Epithelial cell of esophagus (primary cell): ENCODE data around the gene RRP15.

Source experiments
- DNase-seq: peaks from one replicate; pipeline ENCODE4 v3.0.0; 2010; ENCODE audit warnings: low read depth
- H3K4me3 ChIP-seq: 2 replicates; pipeline ENCODE4 v1.5.1; 2011; ENCODE audit warnings: mild to moderate bottlenecking, low read length, control low read depth
- CTCF ChIP-seq: IDR thresholded peaks from 2 replicates; pipeline ENCODE4 v1.5.1; 2011; ENCODE audit warnings: low read depth, mild to moderate bottlenecking, low read length, control low read depth, inconsistent platforms; ENCODE audit not compliant: insufficient read depth; ENCODE audit errors: missing control alignments

The RRP15 gene

GRCh38 chr1:218272366-218272765 is 12.7 kb upstream of the RRP15 start:
- TF ChIP-seq CTCF = no peak

GRCh38 chr1:218273762-218274479 is 11.2 kb upstream of the RRP15 start:
- no peak for TF ChIP-seq CTCF
- no peak for DNase-seq
- no peak overlapping the region for H3K4me3 ChIP-seq

More at GRCh38 chr1:218272366-218272765, 12.7 kb upstream of the RRP15 start:
- H3K4me3 ChIP-seq = no peak overlapping the region
- no peak for DNase-seq

- no peak for DNase-seq
- no peak overlapping the region for H3K4me3 ChIP-seq
- no peak for TF ChIP-seq CTCF
These were observed 10.6 kb upstream of the RRP15 start for GRCh38 chr1:218274511-218274910.

- no peak for TF ChIP-seq CTCF
- H3K4me3 ChIP-seq = no peak overlapping the region
- DNase-seq = no peak
These were observed 9.3 kb upstream of the RRP15 start for GRCh38 chr1:218275823-218276222.

GRCh38 chr1:218281285-218281684 is 3.8 kb upstream of the RRP15 start:
- DNase-seq = no peak
- no peak for TF ChIP-seq CTCF
- H3K4me3 ChIP-seq = no peak overlapping the region

GRCh38 chr1:218284377-218284916 is 646 bp upstream of the RRP15 start:
- H3K4me3 ChIP-seq = peak overlapping the region; percentile 100
- peak; percentile 23 for DNase-seq
- TF ChIP-seq CTCF = no peak

- H3K4me3 ChIP-seq = no peak overlapping the region
- no peak for DNase-seq
- no peak for TF ChIP-seq CTCF
These were observed 7.4 kb downstream of the RRP15 start for GRCh38 chr1:218292515-218292914.
